ENCODE measurements around the gene MYO10.
A peak's percentile ranks its signal among the peaks of the same experiment; 100 is the strongest.
"Not testable (repeated sequence)": the region's sequence is repeated elsewhere in the genome, so short reads cannot be mapped to it uniquely, and the experiment has no call there.

Gene MYO10

DNA sequence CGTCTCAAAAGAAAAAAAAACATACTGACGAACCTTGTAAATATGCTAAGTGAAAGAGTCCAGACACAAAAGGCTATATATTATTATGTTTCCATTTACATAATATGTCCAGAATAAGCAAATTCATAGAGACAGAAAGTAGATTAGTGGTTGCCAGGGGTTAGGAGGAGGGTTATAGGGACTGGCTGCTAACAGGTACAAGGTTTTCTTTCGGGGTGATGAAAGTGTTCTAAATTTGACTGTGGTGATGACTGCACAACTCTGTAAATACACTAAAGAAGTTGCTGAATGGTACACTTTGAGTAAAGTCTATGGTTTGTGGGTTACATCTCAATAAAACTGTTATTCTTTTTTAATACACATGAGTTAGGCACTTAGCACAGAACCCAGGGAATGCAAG lies 98.8 kb downstream of the MYO10 start:
- DNase-seq (ENCODE audit: low read depth in 2 of 2): no peak
- TF ChIP-seq, protein P1, sequence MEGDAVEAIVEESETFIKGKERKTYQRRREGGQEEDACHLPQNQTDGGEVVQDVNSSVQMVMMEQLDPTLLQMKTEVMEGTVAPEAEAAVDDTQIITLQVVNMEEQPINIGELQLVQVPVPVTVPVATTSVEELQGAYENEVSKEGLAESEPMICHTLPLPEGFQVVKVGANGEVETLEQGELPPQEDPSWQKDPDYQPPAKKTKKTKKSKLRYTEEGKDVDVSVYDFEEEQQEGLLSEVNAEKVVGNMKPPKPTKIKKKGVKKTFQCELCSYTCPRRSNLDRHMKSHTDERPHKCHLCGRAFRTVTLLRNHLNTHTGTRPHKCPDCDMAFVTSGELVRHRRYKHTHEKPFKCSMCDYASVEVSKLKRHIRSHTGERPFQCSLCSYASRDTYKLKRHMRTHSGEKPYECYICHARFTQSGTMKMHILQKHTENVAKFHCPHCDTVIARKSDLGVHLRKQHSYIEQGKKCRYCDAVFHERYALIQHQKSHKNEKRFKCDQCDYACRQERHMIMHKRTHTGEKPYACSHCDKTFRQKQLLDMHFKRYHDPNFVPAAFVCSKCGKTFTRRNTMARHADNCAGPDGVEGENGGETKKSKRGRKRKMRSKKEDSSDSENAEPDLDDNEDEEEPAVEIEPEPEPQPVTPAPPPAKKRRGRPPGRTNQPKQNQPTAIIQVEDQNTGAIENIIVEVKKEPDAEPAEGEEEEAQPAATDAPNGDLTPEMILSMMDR (IDR thresholded peaks at IDR 0.05; ENCODE audit: low read depth, low read length): no peak
- H3K4me3 ChIP-seq (replicated peaks in 1 of 2; ENCODE audit: low read depth in 2 of 2, low read length in 2 of 2): no peak overlapping the region

DNA sequence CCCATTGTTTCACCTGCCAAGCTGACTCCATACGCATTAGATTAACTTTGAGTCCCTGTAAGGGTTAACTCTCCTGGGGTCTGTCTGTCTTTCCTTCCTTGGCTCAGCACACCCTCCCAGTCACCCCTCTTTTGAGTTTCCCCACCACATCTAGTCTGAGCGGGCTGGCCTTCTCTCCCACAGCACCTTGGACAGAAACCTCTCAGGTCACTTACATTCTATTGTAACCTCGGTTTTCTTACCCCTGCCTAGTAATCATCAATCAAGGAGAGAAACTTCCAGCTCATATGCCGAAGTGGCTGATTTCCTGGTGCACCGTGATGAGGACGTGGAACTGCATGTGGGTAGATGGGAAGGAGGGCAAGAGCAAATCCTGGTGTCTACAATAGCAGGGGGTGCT lies 102.1 kb downstream of the MYO10 start:
- DNase-seq (ENCODE audit: low read depth in 2 of 2): no peak
- H3K4me3 ChIP-seq (replicated peaks in 1 of 2; ENCODE audit: low read depth in 2 of 2, low read length in 2 of 2): no peak overlapping the region
- TF ChIP-seq, protein P1 (IDR thresholded peaks at IDR 0.05; ENCODE audit: low read depth, low read length): no peak

DNA sequence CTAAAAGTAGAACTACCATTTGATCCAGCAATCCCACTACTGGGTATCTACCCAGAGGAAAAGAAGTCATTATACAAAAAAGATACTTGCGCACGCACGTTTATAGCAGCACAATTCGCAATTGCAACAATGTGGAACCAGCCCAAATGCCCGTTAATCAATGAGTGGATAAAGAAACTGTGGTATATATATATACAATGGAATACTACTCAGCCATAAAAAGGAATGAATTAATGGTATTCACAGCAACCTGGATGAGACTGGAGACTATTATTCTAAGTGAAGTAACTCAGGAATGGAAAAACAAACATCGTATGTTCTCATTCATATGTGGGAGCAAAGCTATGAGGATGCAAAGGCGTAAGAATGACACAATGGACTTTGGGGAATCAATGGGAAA lies 104.8 kb downstream of the MYO10 start:
- H3K4me3 ChIP-seq (replicated peaks in 1 of 2; ENCODE audit: low read depth in 2 of 2, low read length in 2 of 2); DNase-seq (ENCODE audit: low read depth in 2 of 2): not testable (repeated sequence)

DNA sequence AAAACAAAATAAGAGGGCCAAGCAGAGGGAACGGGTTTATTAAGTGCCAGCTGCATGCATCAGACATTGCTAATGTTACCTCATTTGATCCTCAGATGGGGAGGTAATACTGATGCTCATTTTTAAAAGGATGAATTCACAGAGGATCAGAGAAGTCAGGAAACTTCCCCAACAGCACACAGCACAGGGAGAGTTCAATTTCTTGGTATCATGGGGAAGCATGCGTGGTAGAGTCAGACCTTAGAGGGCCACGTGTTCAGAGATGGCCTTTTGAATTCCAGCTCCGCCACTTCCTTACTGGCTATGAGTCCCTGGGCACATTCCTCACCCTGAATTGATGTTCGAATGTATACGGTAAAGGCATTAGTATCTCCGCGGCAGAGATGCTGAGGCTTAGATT lies 108.3 kb downstream of the MYO10 start:
- TF ChIP-seq, protein P1 (IDR thresholded peaks at IDR 0.05; ENCODE audit: low read depth, low read length): no peak
- no peak overlapping the region for H3K4me3 ChIP-seq (replicated peaks in 1 of 2; ENCODE audit: low read depth in 2 of 2, low read length in 2 of 2)
- DNase-seq (ENCODE audit: low read depth in 2 of 2): no peak

DNA sequence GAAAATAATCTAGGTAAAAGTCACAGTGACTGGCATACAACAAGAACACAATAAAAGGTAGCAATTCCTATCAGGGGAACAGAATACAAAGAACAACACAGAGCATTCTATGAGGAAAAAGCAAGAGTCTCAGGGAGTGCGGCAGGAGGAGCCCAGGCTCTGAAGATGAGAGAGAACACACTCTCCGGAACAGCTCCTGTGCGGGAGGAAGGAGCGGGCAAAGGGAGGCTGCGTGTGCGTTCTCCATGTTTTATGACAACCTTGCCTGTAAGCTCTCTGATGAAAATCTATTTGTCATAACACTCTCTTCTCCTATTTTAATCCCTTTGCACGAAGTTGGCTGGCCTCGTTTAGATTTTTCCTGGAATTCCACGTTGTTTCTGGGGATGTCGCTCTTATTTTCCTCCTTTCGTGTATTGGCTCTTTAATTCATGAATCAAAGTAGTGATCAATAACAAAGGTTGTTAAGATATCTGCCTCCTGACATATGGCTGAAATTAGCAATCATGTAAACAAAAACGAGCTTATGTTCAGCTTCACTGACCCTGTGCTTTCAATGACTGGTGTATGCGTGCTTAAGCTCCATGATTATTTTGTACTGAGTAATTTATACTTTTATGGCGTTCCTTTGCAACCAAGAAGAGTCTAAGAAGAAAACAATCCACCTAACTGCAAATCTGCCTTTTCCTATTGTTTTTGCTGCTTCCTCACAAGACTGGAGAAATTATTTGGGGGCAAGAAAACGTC lies 109.5 kb downstream of the MYO10 start:
- TF ChIP-seq, protein P1 (IDR thresholded peaks at IDR 0.05; ENCODE audit: low read depth, low read length): no peak
- H3K4me3 ChIP-seq (replicated peaks in 1 of 2; ENCODE audit: low read depth in 2 of 2, low read length in 2 of 2): no peak overlapping the region
- DNase-seq (ENCODE audit: low read depth in 2 of 2): no peak

DNA sequence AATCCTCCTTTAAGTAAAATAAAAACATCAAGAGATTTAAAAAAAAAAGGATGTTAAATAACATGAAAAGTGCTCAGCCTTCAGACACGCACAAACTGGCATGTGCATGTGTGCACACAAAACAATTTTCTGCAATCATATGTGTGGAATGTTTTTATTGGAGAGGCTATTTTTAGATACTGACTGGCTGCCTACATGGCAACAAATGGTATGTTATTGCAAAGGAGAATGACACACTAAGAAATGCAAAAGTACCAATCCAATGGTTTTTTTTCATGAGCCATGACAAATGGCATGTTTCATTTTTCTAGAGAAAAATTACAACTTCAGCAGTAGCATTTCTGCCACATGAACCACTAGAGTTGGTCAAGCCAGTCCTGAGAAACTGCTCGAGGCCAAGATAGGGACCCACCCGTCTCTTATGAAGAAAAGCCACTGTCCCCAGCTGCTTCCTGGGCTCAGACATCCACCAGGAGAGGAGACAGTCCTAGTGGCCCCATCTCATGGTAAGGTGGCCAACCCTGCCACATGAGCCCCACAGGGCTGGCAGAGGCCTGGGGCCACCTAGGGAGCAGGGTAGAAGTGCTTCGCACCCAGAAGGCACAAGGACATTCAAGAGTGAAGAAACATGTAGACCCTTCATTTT lies 116.4 kb downstream of the MYO10 start:
- no peak overlapping the region for H3K4me3 ChIP-seq (replicated peaks in 1 of 2; ENCODE audit: low read depth in 2 of 2, low read length in 2 of 2)
- TF ChIP-seq, protein P1 (IDR thresholded peaks at IDR 0.05; ENCODE audit: low read depth, low read length): no peak
- peak; percentile 54 to 83 for DNase-seq (ENCODE audit: low read depth in 2 of 2)

DNA sequence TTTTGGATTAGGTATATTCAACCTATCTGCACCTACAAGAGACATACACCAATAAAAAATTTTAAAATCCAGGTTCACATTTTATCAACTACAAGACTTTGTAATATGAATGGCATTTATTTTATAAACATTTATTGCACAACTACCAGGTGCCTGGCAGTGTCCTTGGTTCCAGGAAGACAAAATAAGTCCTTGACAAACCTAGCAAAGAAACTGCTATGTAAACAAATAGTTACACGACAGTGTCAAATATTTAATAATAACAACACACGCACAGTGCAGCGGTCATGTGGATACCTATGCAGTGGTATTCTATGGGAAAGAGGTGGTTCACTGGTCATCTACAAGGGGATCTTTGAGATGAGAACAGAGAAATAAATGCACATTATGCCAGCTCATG lies 120.7 kb downstream of the MYO10 start:
- no peak overlapping the region for H3K4me3 ChIP-seq (replicated peaks in 1 of 2; ENCODE audit: low read depth in 2 of 2, low read length in 2 of 2)
- TF ChIP-seq, protein P1 (IDR thresholded peaks at IDR 0.05; ENCODE audit: low read depth, low read length): no peak
- DNase-seq (ENCODE audit: low read depth in 2 of 2): no peak

Data from cardiac fibroblast (primary cell).